HL-60 (cell line): ENCODE data around the gene ZFP64.

Experiments
- GABPA ChIP-seq: IDR thresholded peaks from 2 replicates; pipeline ENCODE4 v1.6.1; 2012; ENCODE audit warnings: low read depth
- POLR2AphosphoS5 ChIP-seq: IDR thresholded peaks from 2 replicates; pipeline ENCODE4 v1.6.1; 2012; ENCODE audit warnings: low read depth
- SPI1 ChIP-seq: IDR thresholded peaks from 2 replicates; pipeline ENCODE4 v1.6.1; 2012; ENCODE audit warnings: low read depth, mild to moderate bottlenecking, borderline replicate concordance
- TF ChIP-seq, protein P1 (sequence below): IDR thresholded peaks from one replicate; pipeline ENCODE4 v1.5.1; 2011; ENCODE audit warnings: low read length, control low read depth, inconsistent platforms; ENCODE audit not compliant: insufficient read depth

DNA sequence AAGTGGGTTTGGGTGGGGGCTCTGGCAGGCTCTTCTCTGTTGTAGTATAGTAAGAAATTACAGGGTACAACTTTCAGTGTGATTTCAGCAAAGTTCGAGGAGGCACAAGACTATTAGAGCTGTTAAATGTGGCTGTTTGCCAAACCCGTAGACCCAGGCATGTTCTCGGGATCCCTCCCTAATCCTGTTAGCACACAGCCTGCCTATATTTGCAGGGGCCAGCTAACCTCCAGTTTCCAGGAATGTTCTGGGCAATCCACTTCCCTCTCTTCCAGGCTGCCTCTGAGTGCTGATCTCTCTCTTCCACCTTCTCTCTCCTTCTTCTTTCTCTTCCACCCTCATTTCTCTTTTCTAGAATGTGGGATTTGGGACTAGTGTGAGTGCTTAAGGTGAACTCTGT is 34.8 kb upstream of the ZFP64 start:
- TF ChIP-seq GABPA, result no peak
- TF ChIP-seq POLR2AphosphoS5, result no peak
- TF ChIP-seq, protein P1, sequence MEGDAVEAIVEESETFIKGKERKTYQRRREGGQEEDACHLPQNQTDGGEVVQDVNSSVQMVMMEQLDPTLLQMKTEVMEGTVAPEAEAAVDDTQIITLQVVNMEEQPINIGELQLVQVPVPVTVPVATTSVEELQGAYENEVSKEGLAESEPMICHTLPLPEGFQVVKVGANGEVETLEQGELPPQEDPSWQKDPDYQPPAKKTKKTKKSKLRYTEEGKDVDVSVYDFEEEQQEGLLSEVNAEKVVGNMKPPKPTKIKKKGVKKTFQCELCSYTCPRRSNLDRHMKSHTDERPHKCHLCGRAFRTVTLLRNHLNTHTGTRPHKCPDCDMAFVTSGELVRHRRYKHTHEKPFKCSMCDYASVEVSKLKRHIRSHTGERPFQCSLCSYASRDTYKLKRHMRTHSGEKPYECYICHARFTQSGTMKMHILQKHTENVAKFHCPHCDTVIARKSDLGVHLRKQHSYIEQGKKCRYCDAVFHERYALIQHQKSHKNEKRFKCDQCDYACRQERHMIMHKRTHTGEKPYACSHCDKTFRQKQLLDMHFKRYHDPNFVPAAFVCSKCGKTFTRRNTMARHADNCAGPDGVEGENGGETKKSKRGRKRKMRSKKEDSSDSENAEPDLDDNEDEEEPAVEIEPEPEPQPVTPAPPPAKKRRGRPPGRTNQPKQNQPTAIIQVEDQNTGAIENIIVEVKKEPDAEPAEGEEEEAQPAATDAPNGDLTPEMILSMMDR, result no peak
- no peak for TF ChIP-seq SPI1
